DND-41 (cell line): ENCODE results near the gene CLCNKB.
"Not testable (repeated sequence)": the region's sequence is repeated elsewhere in the genome, so short reads cannot be mapped to it uniquely, and the experiment has no call there.

ENCODE experiments used
- EZH2 ChIP-seq: IDR thresholded peaks from 3 replicates; pipeline ENCODE4 v1.6.1; 2012; ENCODE audit warnings: borderline replicate concordance, low read depth, mild to moderate bottlenecking, moderate library complexity, low read length, inconsistent platforms; ENCODE audit not compliant: severe bottlenecking
- TF ChIP-seq, protein P1 (sequence below): IDR thresholded peaks from 2 replicates; pipeline ENCODE4 v1.5.1; 2012; ENCODE audit warnings: borderline replicate concordance, low read length, moderate library complexity, mild to moderate bottlenecking; ENCODE audit not compliant: poor library complexity, severe bottlenecking; ENCODE audit errors: extremely low read depth

- TF ChIP-seq, protein P1, sequence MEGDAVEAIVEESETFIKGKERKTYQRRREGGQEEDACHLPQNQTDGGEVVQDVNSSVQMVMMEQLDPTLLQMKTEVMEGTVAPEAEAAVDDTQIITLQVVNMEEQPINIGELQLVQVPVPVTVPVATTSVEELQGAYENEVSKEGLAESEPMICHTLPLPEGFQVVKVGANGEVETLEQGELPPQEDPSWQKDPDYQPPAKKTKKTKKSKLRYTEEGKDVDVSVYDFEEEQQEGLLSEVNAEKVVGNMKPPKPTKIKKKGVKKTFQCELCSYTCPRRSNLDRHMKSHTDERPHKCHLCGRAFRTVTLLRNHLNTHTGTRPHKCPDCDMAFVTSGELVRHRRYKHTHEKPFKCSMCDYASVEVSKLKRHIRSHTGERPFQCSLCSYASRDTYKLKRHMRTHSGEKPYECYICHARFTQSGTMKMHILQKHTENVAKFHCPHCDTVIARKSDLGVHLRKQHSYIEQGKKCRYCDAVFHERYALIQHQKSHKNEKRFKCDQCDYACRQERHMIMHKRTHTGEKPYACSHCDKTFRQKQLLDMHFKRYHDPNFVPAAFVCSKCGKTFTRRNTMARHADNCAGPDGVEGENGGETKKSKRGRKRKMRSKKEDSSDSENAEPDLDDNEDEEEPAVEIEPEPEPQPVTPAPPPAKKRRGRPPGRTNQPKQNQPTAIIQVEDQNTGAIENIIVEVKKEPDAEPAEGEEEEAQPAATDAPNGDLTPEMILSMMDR = not testable (repeated sequence)
- not testable (repeated sequence) for TF ChIP-seq EZH2
These were observed 14.6 kb upstream of the CLCNKB start for GRCh38 chr1:16029003-16029268.
